Right ventricle myocardium superior (tissue), 1 donor: ENCODE measurements around the gene MVP. TPM values are rescaled to one million over a fixed set of nuclear protein-coding genes. Genes with fewer than 3 reads are reported as not detected.
A peak's percentile ranks its signal among the peaks of the same experiment; 100 is the strongest.

Source experiments
- ATAC-seq: fragments of 200-7000 bp; cut with Tn5 transposase; one replicate; pipeline ENCODE4 v1.9.1; 2020; ENCODE audit warnings: mild to moderate bottlenecking; ENCODE audit not compliant: poor library complexity
- DNase-seq: peaks from one replicate; pipeline ENCODE4 v3.0.0-alpha.2; 2020
- intact Hi-C: fragments of 100-400 bp; cut with DNase I; formaldehyde crosslinking; loops from one replicate; pipeline ENCODE4 v1.11.2; 2022
- total RNA-seq: library from RNA; stranded (reverse); fragmentation: NEBNext Ultra II Directional; extraction: Animal tissue kit (Norgen Biotek cat#: 25700); gene quantifications from one replicate; pipeline ENCODE4 v1.2.1, GENCODE V29; 2021
- donor health status: DM: no; HTN: yes; CAD: no; lungs with severe emphysema.

MVP gene
- total RNA-seq, 1 donor from 2014 or later: 45.5 TPM

- ATAC-seq: peak; percentile 2
- intact Hi-C loops: loop anchor here (10.0 kb wide), 1 partner anchor 183 kb away; the partner anchor contains the start of genes HIRIP3 and INO80E
- DNase-seq: peak; percentile 75
These were observed 8.2 kb upstream of the MVP start, which contains the start of gene PRRT2 for GRCh38 chr16:29811896-29812665. Gene PRRT2, plus strand, starts transcription at chr16:29812193. Its CDS starts 862 bp downstream, at chr16:29813055.

GRCh38 chr16:29812754-29813643 is 7.3 kb upstream of the MVP start:
- DNase-seq (peak; percentile 27), ATAC-seq (no peak)
- intact Hi-C loops: loop anchor here (10.0 kb wide), 1 partner anchor 182 kb away; the partner anchor contains the start of genes HIRIP3 and INO80E

- no peak for DNase-seq
- intact Hi-C loops: loop anchor here (10.0 kb wide), 1 partner anchor 181 kb away; the partner anchor contains the start of genes HIRIP3 and INO80E
- no peak for ATAC-seq
These were observed 6.4 kb upstream of the MVP start for GRCh38 chr16:29813644-29814562.

GRCh38 chr16:29814592-29814991 is 5.7 kb upstream of the MVP start:
- ATAC-seq (no peak), DNase-seq (no peak)
- intact Hi-C loops: loop anchor here (10.0 kb wide), 1 partner anchor 180 kb away; the partner anchor contains the start of genes HIRIP3 and INO80E

- no peak for ATAC-seq
- intact Hi-C loops: loop anchor here (10.0 kb wide), 1 partner anchor 180 kb away; the partner anchor contains the start of genes HIRIP3 and INO80E
- peak; percentile 68 for DNase-seq
These were observed 5.1 kb upstream of the MVP start for GRCh38 chr16:29815032-29815721.

- DNase-seq (peak; percentile 99), ATAC-seq (peak; percentile 82)
- intact Hi-C loops: loop anchor here (10.0 kb wide), 1 partner anchor 179 kb away; the partner anchor contains the start of genes HIRIP3 and INO80E
These were observed 4.2 kb upstream of the MVP start, which contains the start of gene PAGR1 for GRCh38 chr16:29815793-29816693. Gene PAGR1, plus strand, starts transcription at chr16:29816152. Its CDS starts 374 bp downstream, at chr16:29816526.

- intact Hi-C loops: loop anchor here (10.0 kb wide), 1 partner anchor 178 kb away; the partner anchor contains the start of genes HIRIP3 and INO80E
- DNase-seq (peak; percentile 82), ATAC-seq (peak; percentile 54)
These were observed 3.4 kb upstream of the MVP start for GRCh38 chr16:29816694-29817441.

- intact Hi-C loops: loop anchor here (10.0 kb wide), 1 partner anchor 177 kb away; the partner anchor contains the start of genes HIRIP3 and INO80E
These were observed 2.2 kb upstream of the MVP start for GRCh38 chr16:29818082-29818481.

GRCh38 chr16:29819506-29819905 is 756 bp upstream of the MVP start:
- DNase-seq (no peak), ATAC-seq (no peak)
- intact Hi-C loops: loop anchor here (10.0 kb wide), 1 partner anchor 175 kb away; the partner anchor contains the start of genes HIRIP3 and INO80E

More at GRCh38 chr16:29818082-29818481, 2.2 kb upstream of the MVP start:
- ATAC-seq: no peak
- no peak for DNase-seq

- intact Hi-C loops: no loop called here
- ATAC-seq: peak; percentile 4
- DNase-seq: peak; percentile 62
These were observed 724 bp downstream of the MVP start for GRCh38 chr16:29820730-29821642.

GRCh38 chr16:29821643-29822115 is 1.4 kb downstream of the MVP start:
- DNase-seq (no peak), ATAC-seq (no peak)
- intact Hi-C loops: no loop called here

GRCh38 chr16:29824589-29825144 is 4.4 kb downstream of the MVP start:
- intact Hi-C loops: no loop called here
- ATAC-seq (peak; percentile 42), DNase-seq (no peak)

GRCh38 chr16:29825145-29826044 is 5.1 kb downstream of the MVP start:
- intact Hi-C loops: no loop called here
- peak; percentile 65 for ATAC-seq
- DNase-seq: peak; percentile 62
